ENCODE results near the gene CETN1. TPM values are rescaled to one million over a fixed set of nuclear protein-coding genes. Genes with fewer than 3 reads are reported as not detected.

CETN1 gene
- total RNA-seq, 4 donors from 2014 or later, result not detected

- Histone ChIP-seq H3K4me1 (no peaks in the 10 kb centered on the region), H3K9me3 (no peaks in the 10 kb centered on the region), H3K36me3 (no peaks in the 10 kb centered on the region), H3K4me3 (no peak overlapping the region), H3K27me3 (no peaks in the 10 kb centered on the region), H3K27ac (no peak overlapping the region)
- intact Hi-C loops (cut with DNase I; ENCODE audit: low total_unique reads) (no loop called here), in situ Hi-C loops (cut with MboI; ENCODE audit: low sequenced_read_pairs in 4 of 4) (no loop called here)
- ATAC-seq (no peak), DNase-seq (no peak)
- TF ChIP-seq, protein P1, sequence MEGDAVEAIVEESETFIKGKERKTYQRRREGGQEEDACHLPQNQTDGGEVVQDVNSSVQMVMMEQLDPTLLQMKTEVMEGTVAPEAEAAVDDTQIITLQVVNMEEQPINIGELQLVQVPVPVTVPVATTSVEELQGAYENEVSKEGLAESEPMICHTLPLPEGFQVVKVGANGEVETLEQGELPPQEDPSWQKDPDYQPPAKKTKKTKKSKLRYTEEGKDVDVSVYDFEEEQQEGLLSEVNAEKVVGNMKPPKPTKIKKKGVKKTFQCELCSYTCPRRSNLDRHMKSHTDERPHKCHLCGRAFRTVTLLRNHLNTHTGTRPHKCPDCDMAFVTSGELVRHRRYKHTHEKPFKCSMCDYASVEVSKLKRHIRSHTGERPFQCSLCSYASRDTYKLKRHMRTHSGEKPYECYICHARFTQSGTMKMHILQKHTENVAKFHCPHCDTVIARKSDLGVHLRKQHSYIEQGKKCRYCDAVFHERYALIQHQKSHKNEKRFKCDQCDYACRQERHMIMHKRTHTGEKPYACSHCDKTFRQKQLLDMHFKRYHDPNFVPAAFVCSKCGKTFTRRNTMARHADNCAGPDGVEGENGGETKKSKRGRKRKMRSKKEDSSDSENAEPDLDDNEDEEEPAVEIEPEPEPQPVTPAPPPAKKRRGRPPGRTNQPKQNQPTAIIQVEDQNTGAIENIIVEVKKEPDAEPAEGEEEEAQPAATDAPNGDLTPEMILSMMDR (IDR thresholded peaks at IDR 0.05 in 4 of 5, conservative IDR thresholded peaks at IDR 0.05 in 1 of 5), result no peak
Observed at GRCh38 chr18:579238-579637, 942 bp upstream of the CETN1 start.

DNA sequence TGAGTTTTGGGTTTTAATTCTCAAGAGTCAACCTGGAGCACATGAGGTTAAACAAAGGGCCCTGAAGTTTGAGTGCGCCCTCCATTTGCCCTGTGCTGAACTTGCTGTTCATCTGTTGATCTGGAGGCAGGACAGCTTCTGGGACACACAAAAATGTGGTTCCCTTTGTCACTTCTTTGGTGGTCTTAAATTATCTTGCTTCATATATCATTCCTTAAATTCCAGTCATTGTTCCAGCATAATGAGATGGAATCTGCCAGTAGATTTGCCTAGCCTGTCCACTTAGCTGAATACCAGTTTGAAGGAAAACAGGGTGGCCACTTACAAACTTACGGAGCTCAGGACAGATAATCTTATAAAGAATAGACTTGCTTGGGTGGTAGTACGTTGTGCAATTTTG, 916 bp downstream of the CETN1 start:
- in situ Hi-C loops (cut with MboI; ENCODE audit: low sequenced_read_pairs in 4 of 4) (no loop called here), intact Hi-C loops (cut with DNase I; ENCODE audit: low total_unique reads) (no loop called here)

GRCh38 chr18:582465-582864, 2.3 kb downstream of the CETN1 start:
- intact Hi-C loops (cut with DNase I; ENCODE audit: low total_unique reads), result no loop called here
- TF ChIP-seq, protein P1 (IDR thresholded peaks at IDR 0.05 in 4 of 5, conservative IDR thresholded peaks at IDR 0.05 in 1 of 5), result no peak
- TF ChIP-seq POLR2A (IDR thresholded peaks at IDR 0.05), result no peak
- Histone ChIP-seq H3K4me1 (no peaks in the 10 kb centered on the region), H3K36me3 (no peaks in the 10 kb centered on the region), H3K27me3 (no peaks in the 10 kb centered on the region), H3K9me3 (no peaks in the 10 kb centered on the region), H3K4me3 (no peak overlapping the region), H3K27ac (no peak overlapping the region)
- DNase-seq (no peak), ATAC-seq (no peak)
- in situ Hi-C loops (cut with MboI; ENCODE audit: low sequenced_read_pairs in 4 of 4), result no loop called here

More for the DNA sequence above, 916 bp downstream of the CETN1 start:
- Histone ChIP-seq H3K9me3 (no peaks in the 10 kb centered on the region), H3K27ac (no peak overlapping the region), H3K36me3 (no peaks in the 10 kb centered on the region), H3K4me1 (no peaks in the 10 kb centered on the region), H3K27me3 (no peaks in the 10 kb centered on the region), H3K4me3 (no peak overlapping the region)
- ATAC-seq (no peak), DNase-seq (no peak)
- TF ChIP-seq POLR2A (IDR thresholded peaks at IDR 0.05), result no peak
- TF ChIP-seq, protein P1 (IDR thresholded peaks at IDR 0.05 in 4 of 5, conservative IDR thresholded peaks at IDR 0.05 in 1 of 5), result no peak

DNA sequence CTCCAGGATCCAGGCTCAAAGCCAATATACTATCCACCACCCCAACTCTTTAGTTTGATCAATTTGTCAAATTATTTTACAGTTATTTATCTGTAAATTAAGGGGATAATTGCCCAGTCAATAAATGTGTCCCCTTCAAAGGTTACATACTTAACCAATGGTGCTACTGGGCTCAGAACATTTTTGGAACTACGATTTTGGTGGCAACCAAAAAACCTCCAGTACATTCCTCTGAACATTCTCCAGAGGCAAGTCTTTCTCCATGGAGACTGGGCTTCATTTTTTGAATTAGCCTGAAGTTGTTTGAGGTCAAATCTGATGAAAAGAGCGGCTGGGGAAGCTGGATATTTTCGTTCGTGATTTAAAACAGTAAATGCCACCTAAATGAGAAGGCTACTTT, 14.9 kb downstream of the CETN1 start:
- no peak overlapping the region for H3K27ac ChIP-seq
- H3K4me3 ChIP-seq, result no peak overlapping the region
- peaks cover 0 to 19% (median 10%) of the 10 kb centered on the region in 3 donors for H3K27me3 ChIP-seq
- H3K36me3 ChIP-seq, result no peaks in the 10 kb centered on the region
- H3K9me3 ChIP-seq, result no peaks in the 10 kb centered on the region
- ATAC-seq (no peak), DNase-seq (no peak)
- H3K4me1 ChIP-seq, result no peaks in the 10 kb centered on the region
- intact Hi-C loops (cut with DNase I; ENCODE audit: low total_unique reads) (no loop called here), in situ Hi-C loops (cut with MboI; ENCODE audit: low sequenced_read_pairs in 4 of 4) (no loop called here)
- no peak for TF ChIP-seq POLR2A (IDR thresholded peaks at IDR 0.05)
- TF ChIP-seq, protein P1 (IDR thresholded peaks at IDR 0.05 in 4 of 5, conservative IDR thresholded peaks at IDR 0.05 in 1 of 5), result no peak

- Histone ChIP-seq H3K27ac (no peak overlapping the region), H3K9me3 (no peaks in the 10 kb centered on the region), H3K27me3 (peaks cover 0 to 19% (median 10%) of the 10 kb centered on the region in 3 donors), H3K4me1 (no peaks in the 10 kb centered on the region), H3K36me3 (no peaks in the 10 kb centered on the region), H3K4me3 (no peak overlapping the region)
- intact Hi-C loops (cut with DNase I; ENCODE audit: low total_unique reads) (no loop called here), in situ Hi-C loops (cut with MboI; ENCODE audit: low sequenced_read_pairs in 4 of 4) (no loop called here)
- no peak for TF ChIP-seq POLR2A (IDR thresholded peaks at IDR 0.05)
- TF ChIP-seq, protein P1 (IDR thresholded peaks at IDR 0.05 in 4 of 5, conservative IDR thresholded peaks at IDR 0.05 in 1 of 5), result no peak
- ATAC-seq (no peak), DNase-seq (no peak)
Observed at GRCh38 chr18:595571-595970, 15.4 kb downstream of the CETN1 start.

Data from gastrocnemius medialis (tissue), 4 donors.